SK-N-SH treated with all-trans-retinoic acid at 6 μM for 48 hours (cell line): Measurements from ENCODE around the gene GPR161.

Experiments
- ARNTL ChIP-seq: fragments of 450-650 bp; formaldehyde crosslinking; IDR thresholded peaks from 2 replicates; pipeline ENCODE4 v1.5.0; 2020; ENCODE audit warnings: low read depth, mild to moderate bottlenecking, moderate library complexity, borderline replicate concordance
- BACH2 ChIP-seq: fragments of 250-450 bp; sonication (Bioruptor Pico); IDR thresholded peaks from 2 replicates; pipeline ENCODE4 v1.9.0; 2021; ENCODE audit warnings: mild to moderate bottlenecking, borderline replicate concordance
- ISL1 ChIP-seq: fragments of 250-450 bp; sonication (Bioruptor Pico); IDR thresholded peaks from 2 replicates; pipeline ENCODE4 v2.1.2; 2022; ENCODE audit warnings: mild to moderate bottlenecking, moderate library complexity
- OSR1 ChIP-seq: fragments of 250-450 bp; sonication (Bioruptor Pico); IDR thresholded peaks from 2 replicates; pipeline ENCODE4 v1.8.0; 2022; ENCODE audit warnings: moderate library complexity, mild to moderate bottlenecking, inconsistent platforms
- PATZ1 ChIP-seq: fragments of 250-450 bp; sonication (Bioruptor Pico); IDR thresholded peaks from 2 replicates; pipeline ENCODE4 v1.8.0; 2020; ENCODE audit warnings: mild to moderate bottlenecking, moderate library complexity, borderline replicate concordance
- PPARA ChIP-seq: fragments of 250-450 bp; sonication (Bioruptor Pico); IDR thresholded peaks from 2 replicates; pipeline ENCODE4 v1.5.0; 2020; ENCODE audit warnings: mild to moderate bottlenecking, borderline replicate concordance
- TCF4 ChIP-seq: fragments of 250-450 bp; sonication (Bioruptor Pico); IDR thresholded peaks from 2 replicates; pipeline ENCODE4 v1.8.0; 2021; ENCODE audit warnings: mild to moderate bottlenecking, moderate library complexity, borderline replicate concordance
- ZFP3 ChIP-seq: fragments of 250-450 bp; sonication (Bioruptor Pico); IDR thresholded peaks from 2 replicates; pipeline ENCODE4 v1.5.0; 2020; ENCODE audit warnings: mild to moderate bottlenecking, moderate library complexity
- ZFP30 ChIP-seq: fragments of 450-650 bp; formaldehyde crosslinking; IDR thresholded peaks from 2 replicates; pipeline ENCODE4 v1.5.0; 2022; ENCODE audit warnings: mild to moderate bottlenecking, moderate library complexity
- ZNF565 ChIP-seq: fragments of 450-650 bp; formaldehyde crosslinking; conservative IDR thresholded peaks from 2 replicates; pipeline ENCODE4 v1.5.0; 2020; ENCODE audit warnings: low read depth, mild to moderate bottlenecking, moderate library complexity
- ZNF70 ChIP-seq: fragments of 450-650 bp; formaldehyde crosslinking; IDR thresholded peaks from 2 replicates; pipeline ENCODE4 v1.5.0; 2020; ENCODE audit warnings: mild to moderate bottlenecking, moderate library complexity

GRCh38 chr1:168139070-168139469 is 2.3 kb upstream of the GPR161 start:
- TF ChIP-seq TCF4 (no peak), ISL1 (CRISPR knock-in tag) (no peak), ZFP3 (CRISPR knock-in tag) (no peak), ZNF70 (CRISPR knock-in tag) (no peak), ZNF565 (CRISPR knock-in tag) (no peak), PPARA (CRISPR knock-in tag) (no peak), ZFP30 (CRISPR knock-in tag) (no peak), PATZ1 (CRISPR knock-in tag) (no peak), ARNTL (CRISPR knock-in tag) (no peak), BACH2 (CRISPR knock-in tag) (no peak), OSR1 (CRISPR knock-in tag) (no peak)
